Vagina (tissue), 2 donors: Measurements from ENCODE around the gene GTF2H4.

Source experiments
- POLR2A ChIP-seq, 2 donors: fragments of 450-650 bp; IDR thresholded peaks; one replicate each; pipeline ENCODE4 v1.6.1; 2017; ENCODE audit warnings: antibody characterized with exemption in 2 of 2, mild to moderate bottlenecking in 2 of 2, moderate library complexity in 2 of 2
- POLR2AphosphoS5 ChIP-seq, 2 donors: sonication (generic); formaldehyde crosslinking; IDR thresholded peaks; one replicate each; pipeline ENCODE4 v1.9.0; 2017; ENCODE audit warnings: antibody characterized with exemption in 2 of 2, mild to moderate bottlenecking in 2 of 2, low read depth in 1 of 2; ENCODE audit not compliant: insufficient read depth in 1 of 2
- TF ChIP-seq, protein P1 (sequence below), 3 experiments: fragments of 450-650 bp in 2 of 3; fragments of 200-600 bp in 1 of 3; sonication (generic) in 1 of 3; IDR thresholded peaks; one replicate each; pipeline ENCODE4 v1.5.1; 2017 to 2019; ENCODE audit warnings: antibody characterized with exemption in 3 of 3, mild to moderate bottlenecking in 2 of 3, moderate library complexity in 2 of 3

DNA sequence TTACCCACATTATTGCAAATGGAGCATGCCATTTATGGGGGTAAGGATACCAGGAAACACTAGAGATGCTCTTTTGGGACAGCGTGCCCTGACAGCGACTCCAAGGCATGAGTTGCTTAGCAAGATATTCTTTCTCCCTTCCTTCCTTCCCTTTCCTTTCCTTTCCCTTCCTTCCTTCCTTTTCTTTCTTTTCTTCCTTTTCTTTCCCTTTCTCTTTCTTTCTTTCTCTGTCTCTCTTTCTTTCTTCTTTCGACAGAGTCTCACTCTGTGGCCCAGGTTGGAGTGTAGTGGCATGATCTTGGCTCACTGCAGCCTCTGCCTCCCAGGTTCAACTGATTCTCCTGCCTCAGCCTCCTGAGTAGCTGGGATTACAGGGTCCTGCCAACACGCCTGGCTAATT is 36.0 kb downstream of the GTF2H4 start:
- TF ChIP-seq, protein P1, sequence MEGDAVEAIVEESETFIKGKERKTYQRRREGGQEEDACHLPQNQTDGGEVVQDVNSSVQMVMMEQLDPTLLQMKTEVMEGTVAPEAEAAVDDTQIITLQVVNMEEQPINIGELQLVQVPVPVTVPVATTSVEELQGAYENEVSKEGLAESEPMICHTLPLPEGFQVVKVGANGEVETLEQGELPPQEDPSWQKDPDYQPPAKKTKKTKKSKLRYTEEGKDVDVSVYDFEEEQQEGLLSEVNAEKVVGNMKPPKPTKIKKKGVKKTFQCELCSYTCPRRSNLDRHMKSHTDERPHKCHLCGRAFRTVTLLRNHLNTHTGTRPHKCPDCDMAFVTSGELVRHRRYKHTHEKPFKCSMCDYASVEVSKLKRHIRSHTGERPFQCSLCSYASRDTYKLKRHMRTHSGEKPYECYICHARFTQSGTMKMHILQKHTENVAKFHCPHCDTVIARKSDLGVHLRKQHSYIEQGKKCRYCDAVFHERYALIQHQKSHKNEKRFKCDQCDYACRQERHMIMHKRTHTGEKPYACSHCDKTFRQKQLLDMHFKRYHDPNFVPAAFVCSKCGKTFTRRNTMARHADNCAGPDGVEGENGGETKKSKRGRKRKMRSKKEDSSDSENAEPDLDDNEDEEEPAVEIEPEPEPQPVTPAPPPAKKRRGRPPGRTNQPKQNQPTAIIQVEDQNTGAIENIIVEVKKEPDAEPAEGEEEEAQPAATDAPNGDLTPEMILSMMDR (IDR thresholded peaks at IDR 0.05), result no peak
- TF ChIP-seq POLR2AphosphoS5 (IDR thresholded peaks at IDR 0.05; ENCODE audit: insufficient read depth in 1 of 2, low read depth in 1 of 2), result no peak
- no peak for TF ChIP-seq POLR2A (IDR thresholded peaks at IDR 0.05)
